GM21576 (cell line): ENCODE results near the gene BPIFB2.
"Not testable (repeated sequence)": the region's sequence is repeated elsewhere in the genome, so short reads cannot be mapped to it uniquely, and the experiment has no call there.

Experiments used
- ATAC-seq: cut with Tn5 transposase; IDR thresholded peaks from one replicate; pipeline ENCODE4 v1.9.1; 2021; ENCODE audit warnings: mild to moderate bottlenecking, moderate library complexity; ENCODE audit not compliant: unreplicated experiment

BPIFB2 gene, protein sequence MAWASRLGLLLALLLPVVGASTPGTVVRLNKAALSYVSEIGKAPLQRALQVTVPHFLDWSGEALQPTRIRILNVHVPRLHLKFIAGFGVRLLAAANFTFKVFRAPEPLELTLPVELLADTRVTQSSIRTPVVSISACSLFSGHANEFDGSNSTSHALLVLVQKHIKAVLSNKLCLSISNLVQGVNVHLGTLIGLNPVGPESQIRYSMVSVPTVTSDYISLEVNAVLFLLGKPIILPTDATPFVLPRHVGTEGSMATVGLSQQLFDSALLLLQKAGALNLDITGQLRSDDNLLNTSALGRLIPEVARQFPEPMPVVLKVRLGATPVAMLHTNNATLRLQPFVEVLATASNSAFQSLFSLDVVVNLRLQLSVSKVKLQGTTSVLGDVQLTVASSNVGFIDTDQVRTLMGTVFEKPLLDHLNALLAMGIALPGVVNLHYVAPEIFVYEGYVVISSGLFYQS

DNA sequence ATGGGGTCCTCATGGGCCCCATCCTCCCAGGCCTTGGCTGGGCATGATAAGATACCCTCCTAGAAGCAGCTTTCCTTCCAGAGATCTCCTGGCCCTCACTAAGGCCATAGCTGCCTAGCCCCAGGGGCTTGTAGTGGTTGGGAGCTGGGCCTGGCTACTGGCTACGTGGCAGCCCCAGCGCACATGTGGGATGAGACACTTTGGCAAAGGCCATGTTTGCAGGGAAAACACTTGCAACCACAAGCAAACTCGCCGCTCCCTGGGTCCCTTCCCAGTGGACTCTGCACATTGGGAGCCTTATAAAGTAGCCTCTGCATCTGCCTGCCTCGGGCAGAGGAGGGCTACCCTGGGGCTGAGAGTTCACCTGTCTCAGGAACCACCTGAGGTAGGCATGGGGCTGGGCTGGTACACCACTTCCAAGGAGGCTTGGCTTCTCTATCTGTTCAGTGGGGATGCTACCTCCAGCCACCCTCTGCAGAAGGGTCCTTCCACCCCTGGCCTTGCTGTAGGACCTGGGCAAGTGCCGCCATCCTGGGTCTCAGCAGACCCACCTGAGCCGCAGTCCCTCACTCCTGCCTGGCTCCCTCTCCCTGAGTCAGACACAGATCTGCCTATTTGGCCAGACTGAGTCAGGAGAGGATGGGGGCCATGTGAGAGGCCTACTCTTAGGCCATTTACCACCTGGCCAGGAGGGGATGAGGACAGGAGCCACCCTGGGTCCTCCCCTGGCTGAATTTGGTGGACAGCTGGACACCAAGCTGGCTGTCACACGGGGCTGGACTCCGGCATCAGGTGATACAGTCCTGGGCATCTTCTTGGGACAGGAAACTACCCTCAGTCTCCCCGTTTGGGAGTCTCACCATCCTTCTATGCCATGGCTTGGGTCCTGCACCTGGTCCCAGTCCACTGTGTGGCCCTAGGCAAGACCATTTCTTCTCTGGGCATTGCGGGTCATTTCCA, at the start of gene BPIFB2:
Gene BPIFB2 (plus strand): TSS at position 329 of the 960 bp plus-strand sequence. CDS start 871 bp downstream, outside the sequence.
- no peak for ATAC-seq

DNA sequence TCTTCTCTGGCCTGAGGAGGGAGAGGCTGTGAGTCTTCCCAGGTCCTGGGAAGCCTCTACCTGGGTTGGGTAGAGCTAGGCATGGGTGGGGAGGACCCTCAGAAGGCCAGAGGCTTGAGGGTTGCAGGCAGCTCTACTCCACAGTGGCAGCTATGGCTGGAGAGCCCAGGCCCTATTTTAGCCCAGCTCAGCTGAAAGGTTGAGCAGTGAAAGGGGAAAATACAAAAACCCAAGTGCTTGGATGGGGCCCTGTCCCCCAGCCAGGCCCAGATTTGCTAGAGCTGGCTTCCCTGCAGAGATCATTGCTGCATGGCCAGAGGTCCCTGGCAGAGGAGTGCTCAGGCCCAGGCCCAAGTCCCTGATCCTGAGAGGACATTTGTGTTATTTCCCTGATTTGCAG, 48.9 kb upstream of the BPIFB2 start:
- no peak for ATAC-seq

DNA sequence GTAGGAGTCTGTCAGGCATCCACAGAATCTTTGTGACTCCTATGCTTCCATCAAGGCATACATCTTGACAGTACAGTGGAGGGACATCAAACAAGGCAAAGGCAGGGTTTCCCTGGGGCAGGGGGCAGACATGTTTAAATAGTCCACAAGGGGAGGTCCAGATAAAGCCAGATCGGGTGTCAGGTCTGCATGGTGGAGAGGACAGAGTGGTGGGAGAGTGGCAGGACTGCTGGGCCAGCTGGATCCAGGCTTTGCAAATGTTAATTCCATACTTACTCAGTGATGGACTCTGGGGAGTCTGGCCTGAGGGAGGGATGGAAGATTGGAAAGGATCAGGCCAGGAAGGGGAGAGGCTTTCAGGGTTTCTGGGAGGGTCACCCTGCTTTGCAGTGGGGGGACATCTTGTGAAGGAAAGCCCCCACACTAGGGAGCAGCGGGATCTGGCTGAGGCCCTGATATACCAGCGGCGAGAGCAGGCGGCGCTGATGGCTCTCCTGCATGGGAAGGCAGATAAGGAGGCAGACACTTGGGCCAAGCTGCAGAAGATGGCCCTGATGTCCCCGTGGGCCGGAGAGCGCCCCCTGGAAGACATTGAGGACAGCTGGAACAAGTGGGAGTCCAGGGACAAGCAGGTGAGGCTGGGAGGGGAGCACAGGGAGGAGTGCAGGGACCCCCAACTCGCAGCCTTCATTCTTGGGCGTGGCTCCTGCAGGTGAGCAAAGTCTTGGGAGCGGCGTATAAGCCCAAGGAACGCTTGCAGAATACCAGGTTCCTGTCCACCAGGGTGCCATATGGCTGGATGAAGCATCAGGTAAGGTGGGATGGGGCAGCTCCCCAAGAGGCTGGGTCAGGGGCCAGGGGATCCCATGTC, 47.9 kb upstream of the BPIFB2 start:
- no peak for ATAC-seq

DNA sequence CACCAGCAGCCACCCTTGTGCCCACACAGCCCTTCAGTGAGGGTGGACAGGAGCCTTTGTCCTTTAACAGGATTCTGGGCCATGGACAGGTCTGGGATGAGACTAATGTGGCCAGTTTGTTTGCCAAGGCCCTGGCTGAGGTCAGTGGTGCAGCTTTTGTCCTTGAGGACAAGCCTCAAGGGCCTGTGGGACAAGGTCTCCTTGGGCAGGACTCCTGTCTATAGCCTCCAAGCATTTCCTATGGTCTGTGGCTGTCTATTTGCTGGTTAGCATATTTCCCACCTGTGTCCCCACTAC, 47.3 kb upstream of the BPIFB2 start:
- no peak for ATAC-seq

DNA sequence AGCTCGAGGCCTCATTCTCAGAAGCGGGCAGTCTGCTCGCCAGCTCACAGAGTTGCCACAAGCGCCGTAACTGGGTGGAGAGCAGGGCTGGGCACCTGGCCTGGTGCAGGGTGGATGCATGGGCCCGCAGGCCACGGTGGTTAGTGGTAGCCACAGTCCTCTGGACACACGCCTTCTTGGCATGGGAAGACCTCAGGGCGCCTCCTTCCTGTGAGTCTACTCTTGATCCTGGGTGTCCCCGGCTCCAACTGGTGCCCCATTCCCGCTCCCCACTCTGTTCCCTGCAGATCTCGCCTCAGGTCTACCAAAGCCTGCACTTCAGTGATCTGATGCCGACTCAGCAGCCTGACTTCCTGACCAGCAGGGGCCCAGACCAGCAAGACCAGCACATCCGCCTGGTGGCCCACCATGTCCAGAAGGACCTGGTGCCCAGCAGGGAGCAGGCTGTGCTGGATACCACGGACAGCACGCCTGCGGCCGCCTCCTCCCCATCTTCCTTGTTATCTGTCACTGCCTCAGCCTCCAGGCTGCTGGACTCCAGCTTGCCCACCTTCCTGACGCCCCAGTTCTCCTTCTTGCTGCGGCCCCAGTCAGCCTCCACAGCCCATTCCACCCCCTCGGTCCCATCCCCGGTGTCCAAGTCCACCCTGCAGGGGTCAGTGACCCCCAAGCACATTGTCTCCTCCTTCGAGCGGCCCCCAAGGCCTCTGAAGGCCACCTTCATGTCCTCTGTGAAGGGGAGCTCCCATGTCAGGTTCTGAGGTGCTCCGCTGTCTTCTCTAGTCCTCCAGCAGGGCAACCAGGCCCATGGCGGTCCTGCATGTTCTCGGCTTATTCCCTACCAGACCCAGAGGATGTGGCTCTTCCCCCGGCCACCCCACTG, 46.4 kb upstream of the BPIFB2 start:
- ATAC-seq: no peak

DNA sequence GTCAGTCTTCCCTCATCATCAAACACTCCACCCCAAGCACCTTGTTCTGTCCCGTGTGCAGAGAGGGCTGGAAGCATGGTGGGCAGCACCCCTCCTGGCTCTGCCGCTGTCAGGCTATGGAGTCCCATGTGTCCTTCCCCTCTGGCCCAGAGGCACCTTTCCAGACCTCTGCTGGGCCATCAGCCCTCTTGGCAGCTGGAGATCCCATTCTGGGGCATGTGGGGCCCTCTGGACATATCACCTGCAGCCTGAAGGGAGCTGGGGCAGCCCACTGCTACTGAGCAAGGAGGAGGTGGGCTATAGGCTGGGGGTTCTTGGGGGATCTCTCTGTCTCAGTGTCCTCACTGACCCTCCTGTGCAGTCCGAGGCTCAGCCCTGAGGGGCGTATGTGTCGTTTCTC, 45.5 kb upstream of the BPIFB2 start:
- no peak for ATAC-seq

DNA sequence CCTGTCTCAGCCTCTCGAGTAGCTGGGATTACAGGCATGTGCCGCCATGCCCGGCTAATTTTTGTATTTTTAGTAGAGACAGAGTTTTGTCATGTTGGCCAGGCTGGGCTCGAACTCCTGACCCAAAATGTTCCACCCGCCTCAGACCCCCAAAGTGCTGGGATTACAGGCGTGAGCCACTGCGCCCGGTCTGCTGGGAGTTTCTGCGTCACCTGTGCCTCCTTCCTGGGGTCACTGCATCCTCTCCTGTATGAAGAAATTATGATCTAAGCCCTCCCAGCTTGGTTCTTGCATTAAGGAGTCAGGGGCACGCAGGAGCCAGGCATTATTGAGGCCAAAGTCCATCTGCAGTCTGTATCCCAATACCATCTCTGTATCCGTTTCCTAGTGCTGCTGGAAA, 44.9 kb upstream of the BPIFB2 start:
- ATAC-seq: not testable (repeated sequence)

DNA sequence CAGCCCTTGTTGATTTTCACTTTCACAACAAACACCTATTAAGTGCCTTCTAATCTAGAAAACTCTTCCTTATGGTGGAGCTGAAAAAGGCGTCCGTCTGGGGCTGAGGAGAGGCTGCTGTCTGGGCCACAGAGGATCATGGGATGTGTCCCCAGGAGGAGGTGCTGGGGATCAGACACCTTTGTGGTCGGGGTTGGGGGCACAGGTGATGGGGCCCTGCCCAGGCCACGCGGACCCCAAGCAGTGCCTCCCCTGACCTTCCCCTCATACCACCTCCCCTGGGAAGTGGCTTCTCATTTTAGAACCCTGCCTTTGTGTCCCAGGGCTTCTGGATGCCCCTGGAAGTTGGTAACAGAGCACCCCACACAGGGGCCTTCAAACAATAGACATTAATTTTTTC, 44.3 kb upstream of the BPIFB2 start:
- no peak for ATAC-seq

DNA sequence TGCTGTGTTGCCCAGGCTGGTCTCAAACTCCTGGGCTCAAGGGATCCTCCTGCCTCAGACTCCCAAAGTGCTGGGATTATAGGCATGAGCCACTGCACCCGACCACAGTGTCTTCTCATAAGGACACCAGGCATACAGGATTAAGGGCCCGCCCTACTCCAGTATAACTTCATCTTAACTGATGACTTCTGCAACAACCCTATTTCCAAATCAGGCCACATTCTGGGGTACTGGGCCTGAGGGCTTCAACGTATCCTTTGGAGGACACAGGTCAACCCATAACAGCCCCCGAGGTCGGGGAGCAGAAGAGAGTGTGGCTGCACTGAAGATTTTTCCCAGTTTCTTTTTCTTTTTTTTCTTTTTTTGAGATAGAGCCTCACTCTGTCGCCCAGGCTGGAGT, 42.9 kb upstream of the BPIFB2 start:
- ATAC-seq: no peak

DNA sequence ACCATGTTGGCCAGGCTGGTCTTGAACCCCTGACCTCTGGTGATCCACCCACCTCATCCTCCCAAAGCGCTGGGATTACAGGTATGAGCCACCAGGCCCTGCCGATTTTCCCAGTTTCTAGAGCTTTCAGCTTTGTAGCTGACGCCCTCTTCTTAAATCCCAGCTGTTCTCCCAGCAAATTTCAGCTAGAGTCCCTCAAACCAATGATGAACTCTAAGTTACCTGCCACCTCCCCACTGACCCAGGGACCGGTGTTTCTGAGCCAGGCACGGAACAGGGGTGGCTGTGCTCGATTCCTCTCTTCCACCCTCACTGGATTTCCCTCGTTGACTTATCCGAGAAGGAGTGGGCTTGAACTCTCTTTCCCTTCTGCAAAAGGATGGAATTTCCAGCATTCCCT, 42.4 kb upstream of the BPIFB2 start:
- no peak for ATAC-seq

DNA sequence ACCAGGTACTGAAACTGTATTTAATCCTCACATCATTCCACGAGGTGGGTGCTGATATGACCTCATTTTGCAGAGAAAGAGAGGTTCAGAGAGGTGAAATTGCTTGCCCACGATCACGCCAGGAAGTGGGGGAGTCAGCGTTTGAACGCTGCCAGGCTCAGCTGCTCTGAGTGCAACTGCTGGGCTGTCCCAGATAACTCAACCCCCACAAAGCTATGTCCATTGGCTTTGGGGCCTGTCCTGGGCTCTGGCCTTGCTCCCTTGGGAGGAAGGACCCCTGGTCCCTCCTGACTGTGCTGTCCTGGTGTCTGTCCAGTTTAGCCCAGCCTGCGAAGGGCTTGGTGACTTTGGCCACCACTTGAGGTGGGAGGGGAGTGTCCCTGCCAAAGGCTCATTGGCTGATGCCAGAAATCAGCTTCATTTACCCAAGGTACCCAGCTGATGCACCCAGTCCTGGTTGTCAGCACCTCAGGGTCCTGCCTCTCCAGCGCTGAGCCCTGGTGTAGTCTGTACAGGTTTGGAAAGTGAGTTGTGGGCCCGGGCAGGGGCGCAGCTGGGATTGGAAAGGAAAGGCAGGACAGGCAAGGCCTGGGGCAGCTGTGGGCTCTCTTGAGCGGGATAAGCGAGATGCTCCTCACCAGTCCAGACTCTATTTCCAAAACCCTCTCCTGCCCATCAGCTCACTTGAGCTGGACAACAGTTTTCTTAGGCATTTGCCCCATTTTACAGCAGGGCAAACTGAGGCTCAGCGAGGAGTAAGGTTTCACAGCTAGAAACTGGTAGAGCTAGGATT, 41.7 kb upstream of the BPIFB2 start:
- no peak for ATAC-seq

DNA sequence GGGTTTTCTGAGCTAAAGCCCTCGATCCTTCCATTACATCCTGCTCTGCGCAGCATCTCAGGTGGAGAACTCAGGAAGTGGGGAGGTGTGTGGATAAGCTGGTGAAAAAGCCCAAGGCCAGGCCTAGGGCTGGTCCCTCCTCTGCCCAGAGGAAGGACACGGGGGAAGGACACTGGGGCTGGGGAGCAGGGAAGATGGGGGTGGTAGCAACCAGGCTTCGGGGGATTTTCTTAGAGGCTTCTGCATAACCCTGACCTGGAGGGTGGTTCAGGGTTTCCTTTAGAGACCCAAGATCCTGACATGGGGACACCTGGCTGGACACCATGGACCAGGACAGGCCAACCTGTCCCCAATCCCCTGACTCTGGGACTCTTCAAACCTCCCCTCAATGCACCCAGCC, 41.1 kb upstream of the BPIFB2 start:
- no peak for ATAC-seq

DNA sequence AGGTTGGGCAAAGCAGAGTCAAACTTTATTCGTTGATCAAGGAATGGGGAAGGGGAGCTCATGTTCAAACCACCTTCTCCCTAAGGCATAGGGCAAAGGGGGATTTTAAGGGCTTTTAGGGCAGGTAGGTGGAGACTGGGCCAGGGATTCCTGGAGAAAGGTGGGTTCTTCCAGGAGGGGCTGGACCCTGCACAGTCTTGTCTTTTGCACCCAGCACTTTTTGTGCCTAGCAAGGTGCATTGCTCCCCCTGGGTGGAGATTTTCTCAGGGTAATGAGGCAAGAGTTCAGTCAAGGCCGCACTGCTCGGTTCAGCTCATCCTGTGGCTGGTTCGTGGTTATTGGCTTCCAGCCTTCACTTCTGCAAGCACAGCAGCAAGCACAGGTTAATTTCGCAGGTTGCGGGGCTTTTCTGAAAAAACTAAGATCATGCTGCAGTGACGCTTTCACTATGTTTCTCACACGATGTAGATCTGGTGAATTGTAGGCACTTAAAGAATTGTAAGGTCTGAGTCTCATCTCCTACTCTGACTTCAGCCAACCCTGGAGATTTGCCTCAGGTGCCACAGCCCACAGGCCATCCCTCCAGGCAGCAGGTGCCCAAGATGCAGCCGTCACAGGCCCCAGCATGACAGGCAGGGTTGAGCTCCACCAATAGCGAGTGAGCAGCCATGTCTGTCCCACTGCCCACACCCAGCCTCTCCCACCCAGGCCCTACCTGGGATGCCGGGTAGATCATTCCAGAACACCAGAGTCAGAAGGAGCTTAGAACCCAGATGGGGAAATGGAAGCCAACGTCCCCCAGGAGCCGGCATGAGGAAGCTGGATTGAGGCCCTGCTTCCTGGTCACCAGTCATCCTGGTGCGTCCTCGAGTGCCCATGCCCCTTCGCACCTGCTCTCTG, 40.4 kb upstream of the BPIFB2 start:
- ATAC-seq: no peak

DNA sequence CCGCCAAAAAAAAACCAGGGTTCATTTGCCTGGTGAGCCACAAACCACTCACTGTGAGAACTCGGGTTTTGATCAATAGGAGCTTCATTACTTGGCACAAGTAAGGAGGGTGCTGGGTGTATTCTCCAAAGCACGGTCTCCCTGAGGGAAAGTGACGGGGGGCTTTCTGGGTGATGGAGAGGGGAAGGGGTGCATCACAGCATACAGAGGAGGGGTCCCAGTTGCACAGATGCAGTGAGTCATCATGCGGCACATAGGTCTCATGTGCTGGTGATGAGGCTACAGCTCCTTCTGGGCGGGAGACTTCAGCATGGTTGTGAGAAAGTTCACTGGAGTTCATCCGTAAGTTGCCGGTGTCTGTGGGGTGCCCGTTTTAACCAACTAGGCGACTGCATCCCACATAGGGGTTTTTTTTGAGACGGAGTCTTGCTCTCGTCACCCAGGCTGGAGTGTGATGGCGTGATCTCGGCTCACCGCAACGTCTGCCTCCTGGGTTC, 39.5 kb upstream of the BPIFB2 start:
- no peak for ATAC-seq

DNA sequence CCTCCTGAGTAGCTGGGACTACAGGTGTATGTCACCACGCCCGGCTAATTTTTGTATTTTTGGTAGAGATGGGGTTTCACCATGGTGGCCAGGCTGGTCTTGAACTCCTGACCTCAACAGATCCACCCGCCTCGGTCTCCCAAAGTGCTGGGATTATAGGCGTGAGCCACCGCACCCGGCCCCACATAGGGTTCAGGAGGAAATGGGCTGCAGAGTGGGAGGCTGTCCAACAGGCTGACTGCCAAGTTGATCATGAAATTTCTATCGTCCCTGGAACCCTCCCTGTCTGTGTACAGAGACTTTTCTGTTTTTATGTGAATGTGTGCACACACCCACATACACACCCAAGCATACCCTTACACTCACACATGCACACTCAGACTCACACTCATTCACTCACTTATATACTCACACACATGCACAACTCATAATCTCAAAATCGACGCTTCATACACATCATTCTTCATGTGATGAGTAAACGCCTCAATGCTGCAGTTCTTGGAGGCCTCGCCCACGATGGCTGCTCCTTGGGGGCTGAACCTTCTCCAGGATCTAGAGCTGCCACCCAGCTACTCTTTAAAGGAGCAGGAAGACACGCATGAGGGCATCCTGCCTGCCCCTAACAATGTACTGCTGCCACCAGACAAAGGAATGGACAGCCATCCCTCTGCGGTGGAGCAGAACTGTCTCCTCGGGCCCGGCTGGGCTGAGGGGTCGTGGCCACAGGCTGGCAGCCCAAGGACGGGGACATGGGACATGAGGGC, 38.8 kb upstream of the BPIFB2 start:
- no peak for ATAC-seq

DNA sequence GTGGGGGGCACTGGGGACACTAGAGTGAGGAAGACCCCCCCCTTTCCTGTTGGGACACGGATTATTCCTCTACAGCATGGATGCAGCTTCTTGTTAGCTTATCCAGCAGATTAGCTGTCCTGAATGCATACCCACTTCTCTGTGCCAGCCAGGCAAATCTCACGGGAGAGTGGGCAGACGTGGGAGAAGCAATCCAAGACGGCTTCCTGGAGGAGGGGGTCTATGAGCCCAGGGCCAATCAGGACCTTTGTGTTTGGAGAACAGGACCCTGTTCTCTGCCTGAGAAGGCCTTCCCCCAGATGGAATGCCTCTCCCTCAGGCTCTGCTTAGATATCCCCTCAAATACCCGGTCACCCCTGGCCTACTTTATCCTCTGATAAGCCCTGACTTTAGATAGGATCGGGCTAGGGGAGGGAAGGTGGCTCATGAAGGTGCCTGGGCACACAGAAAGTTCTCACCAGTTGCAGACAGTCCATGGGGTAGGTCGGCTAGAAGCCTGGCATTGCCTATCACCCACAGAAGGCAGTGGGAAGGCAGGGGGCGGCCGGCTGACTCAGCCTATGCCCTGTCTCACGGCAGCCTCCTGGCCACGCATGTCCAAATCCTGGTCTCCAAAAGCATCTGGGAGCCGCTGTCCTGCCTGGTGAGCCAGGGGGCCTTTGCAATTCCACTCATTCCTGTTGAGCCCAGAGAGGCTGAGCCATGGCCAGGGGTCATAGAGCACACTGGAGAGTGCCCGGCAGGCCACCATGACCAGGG, 38.0 kb upstream of the BPIFB2 start:
- no peak for ATAC-seq
